TTC549 (cell line): Measurements from ENCODE around the gene STK11.

Experiments used
- FAIRE-seq: peaks from 2 replicates; lab custom pipeline; 2012; peaks lifted over from hg19 to GRCh38; lab: Jason Lieb, UNC

The STK11 gene

GRCh38 chr19:1262623-1263123, 57.1 kb downstream of the STK11 start:
- no peak for FAIRE-seq

DNA sequence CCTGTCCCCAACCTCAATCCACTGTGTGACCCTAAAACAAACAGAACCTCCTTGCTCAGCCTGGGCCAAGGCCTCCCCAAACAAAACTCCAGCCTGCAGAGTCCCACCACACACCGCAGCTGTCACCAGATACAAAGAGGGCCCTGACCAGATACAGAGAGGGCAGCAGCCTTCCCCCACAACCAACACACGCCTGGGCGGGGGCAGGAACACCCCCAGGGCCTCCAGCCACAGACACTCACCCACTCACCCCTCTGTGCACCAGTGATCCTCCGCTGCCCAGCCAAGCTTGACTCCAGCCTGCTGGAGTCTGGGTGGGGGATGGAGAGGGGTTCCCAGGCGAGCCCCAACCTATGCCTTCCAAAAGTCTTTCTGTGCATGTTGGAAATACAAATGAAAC, 57.6 kb downstream of the STK11 start:
- no peak for FAIRE-seq

DNA sequence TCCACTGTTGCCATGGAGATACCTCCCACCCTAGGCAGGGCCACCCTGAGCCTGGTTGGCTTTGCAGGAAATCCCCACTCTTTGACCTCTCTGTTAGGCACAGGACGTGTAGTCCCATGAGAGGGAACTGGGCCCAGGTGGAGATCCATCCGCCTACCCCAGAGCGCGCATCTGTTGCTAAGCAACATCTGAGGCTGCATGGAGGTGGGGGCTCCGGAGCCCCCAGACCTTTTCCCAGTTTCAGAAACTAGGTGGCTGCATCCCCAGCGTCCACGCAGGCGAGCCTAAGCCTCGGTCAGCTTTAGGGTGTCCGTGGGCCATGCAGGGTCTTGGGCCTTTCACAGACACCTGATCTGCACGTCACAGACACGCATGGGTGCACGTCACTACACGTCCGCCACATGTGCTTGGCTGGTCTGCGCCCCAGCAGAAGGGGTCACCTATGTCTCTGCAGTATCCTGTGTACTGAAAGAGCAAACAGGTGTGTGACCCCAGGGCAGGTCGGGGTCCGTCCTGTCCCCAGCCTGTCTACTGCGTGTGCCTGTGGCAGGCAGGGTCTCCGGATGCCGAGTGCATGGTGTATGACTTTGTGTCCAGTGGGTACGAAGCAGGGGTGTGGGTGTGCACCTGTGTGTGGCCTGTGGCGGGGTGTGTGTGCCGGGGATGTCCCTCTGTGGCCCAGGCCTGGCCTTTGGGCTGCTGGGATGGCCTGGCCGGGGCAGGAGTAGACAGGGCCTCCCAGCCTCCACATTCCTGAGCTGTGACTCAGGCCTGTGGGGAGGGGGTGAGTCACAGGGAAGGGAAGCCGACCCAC, 59.4 kb downstream of the STK11 start:
- no peak for FAIRE-seq

- FAIRE-seq: no peak
Measured at GRCh38 chr19:1265615-1266128, 60.1 kb downstream of the STK11 start.

GRCh38 chr19:1266129-1266915, 60.7 kb downstream of the STK11 start:
- no peak for FAIRE-seq

DNA sequence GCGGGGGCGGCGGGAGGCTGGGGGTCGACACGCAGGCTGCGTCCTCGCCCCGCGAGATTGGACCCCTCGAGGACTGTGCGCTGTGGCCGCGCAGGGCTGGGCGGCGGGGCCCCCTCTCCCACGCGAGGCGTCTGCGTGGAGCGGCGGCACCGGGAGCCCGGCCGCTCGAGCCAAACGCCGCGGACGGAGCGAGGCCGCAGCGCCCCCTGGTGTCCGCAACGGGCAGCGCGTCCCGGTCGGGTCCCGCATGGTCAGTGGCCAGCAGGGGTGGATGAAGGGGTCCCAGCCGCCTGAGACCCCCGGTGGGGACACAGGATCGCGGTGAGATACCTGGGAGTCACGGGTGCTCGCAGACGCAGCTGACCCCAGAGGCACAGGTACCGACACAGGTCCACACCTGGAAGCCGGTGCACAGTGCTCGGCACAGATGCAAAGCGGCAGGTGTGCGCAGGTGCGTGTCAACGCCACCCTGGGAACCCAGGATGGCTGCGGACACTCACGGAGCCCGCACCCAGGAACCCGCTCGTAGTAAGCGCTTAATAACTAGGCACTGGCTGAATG, 61.4 kb downstream of the STK11 start:
- FAIRE-seq: no peak

DNA sequence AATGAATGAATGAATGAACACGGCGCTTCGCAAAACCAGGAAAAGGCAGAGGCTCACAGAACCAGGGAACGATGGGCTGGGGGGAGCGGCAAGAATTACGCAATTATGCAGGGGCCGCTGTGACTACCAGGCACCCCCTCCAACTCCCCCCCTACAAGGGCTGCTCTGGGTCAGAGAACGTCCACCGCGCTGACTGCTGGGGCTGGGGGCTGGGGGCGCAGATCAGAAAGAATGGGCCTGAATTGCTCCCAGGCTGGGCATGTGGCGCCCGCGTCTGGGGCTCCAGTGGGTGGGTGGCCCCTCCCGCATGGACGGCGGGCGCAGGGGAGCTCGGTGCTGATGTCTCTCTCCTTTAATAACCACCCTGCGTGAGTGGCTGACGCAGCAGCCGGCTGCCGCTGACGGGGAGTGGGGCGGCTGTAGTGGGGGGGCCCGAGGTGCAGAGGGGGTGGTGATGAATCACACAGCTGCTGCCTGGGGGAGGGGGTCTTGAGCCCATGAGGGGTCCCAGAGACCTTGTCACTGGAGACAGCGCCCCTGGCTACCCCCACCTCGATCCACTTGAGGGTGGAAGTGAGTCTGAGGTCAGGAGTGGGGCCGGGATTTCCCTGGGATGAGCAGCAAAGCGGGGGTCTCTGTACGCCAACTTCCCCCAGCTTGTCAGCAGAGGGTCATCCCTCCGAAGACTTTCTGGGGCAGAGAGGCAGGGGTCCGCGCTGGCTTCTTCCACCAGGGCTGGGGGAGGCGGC, 62.1 kb downstream of the STK11 start:
- FAIRE-seq: no peak

GRCh38 chr19:1268226-1269064, 62.9 kb downstream of the STK11 start:
- no peak for FAIRE-seq

DNA sequence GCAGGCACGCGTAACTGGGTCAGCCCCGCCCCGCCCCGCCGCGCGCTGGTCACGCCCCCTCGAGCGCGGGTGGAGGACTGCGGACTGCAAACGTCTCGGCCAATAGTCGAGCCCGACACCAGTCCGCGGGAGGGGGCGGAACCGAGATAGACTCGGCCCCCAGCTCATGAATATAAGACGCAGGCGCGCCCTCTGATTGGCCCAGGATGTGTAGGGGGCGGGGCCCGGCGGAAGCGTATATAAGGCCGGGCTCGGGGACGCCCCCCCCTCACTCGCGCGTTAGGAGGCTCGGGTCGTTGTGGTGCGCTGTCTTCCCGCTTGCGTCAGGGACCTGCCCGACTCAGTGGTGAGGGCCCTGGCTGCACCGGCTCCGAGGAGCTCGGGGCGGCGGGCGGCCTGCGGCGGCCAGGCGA, 63.5 kb downstream of the STK11 start, which contains the start of gene CIRBP:
CIRBP (plus strand) TSS at position 268 of the 413 bp plus-strand sequence. CDS start 1,602 bp downstream, outside the sequence.
- FAIRE-seq: peak; percentile 80

- no peak for FAIRE-seq
Measured at GRCh38 chr19:1269478-1270212, 64.1 kb downstream of the STK11 start.

GRCh38 chr19:1270213-1270853, 64.8 kb downstream of the STK11 start:
- FAIRE-seq: no peak

DNA sequence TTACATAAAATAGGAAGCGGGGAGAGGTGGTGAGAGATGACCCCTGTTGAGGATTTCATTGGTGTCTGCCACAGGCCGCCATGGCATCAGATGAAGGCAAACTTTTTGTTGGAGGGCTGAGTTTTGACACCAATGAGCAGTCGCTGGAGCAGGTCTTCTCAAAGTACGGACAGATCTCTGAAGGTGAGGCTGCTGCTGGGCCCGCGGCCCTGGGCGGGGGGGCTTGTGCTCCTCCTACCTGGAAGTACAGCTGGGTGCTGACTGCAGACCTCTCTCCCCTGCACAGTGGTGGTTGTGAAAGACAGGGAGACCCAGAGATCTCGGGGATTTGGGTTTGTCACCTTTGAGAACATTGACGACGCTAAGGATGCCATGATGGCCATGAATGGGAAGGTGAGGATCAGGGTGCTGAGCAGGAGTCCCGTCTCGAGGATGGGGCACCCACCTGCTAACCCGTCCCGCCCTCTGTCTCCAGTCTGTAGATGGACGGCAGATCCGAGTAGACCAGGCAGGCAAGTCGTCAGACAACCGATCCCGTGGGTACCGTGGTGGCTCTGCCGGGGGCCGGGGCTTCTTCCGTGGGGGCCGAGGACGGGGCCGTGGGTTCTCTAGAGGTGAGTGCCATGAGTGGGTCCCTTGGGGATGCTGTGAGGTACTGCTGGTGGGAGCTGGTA, 65.4 kb downstream of the STK11 start:
- FAIRE-seq: no peak

DNA sequence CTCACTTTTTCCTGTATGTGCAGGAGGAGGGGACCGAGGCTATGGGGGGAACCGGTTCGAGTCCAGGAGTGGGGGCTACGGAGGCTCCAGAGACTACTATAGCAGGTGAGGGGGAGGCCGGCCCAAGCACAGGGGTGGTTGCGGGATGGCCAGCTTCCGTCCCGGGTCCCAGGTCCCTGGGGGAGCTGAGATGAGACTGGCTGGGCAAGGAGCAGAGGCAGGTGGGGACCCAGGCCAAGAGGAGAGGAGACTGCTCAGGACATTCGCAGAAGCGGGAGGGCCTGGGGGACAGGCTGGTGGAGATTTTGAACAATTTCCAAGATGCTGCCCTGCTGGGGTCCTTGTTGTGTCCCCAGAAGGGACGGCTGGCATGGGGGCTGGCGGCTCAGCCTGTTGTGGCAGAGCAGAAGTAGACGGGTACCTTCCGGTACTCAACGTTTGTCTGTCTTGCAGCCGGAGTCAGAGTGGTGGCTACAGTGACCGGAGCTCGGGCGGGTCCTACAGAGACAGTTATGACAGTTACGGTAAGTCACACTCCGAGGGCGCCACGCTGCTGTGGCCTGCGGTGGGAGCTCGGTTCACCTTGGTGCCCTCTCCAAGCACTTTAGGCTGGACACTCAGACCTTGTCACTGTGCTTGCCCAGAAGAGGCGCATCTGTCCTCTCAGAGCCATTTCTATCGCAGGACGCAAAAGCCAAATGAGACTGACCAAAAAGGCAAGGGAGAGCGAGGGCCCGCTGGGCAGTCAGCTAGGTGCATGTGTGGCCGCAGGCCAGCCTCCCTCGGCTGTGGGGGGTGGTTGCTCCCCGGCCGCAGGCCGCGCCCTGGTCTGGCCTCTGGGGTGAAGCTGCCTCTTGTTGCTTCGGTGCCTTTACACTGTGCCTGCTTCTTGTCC, 66.2 kb downstream of the STK11 start:
- no peak for FAIRE-seq

- no peak for FAIRE-seq
Measured at GRCh38 chr19:1272423-1273262, 67.1 kb downstream of the STK11 start.

DNA sequence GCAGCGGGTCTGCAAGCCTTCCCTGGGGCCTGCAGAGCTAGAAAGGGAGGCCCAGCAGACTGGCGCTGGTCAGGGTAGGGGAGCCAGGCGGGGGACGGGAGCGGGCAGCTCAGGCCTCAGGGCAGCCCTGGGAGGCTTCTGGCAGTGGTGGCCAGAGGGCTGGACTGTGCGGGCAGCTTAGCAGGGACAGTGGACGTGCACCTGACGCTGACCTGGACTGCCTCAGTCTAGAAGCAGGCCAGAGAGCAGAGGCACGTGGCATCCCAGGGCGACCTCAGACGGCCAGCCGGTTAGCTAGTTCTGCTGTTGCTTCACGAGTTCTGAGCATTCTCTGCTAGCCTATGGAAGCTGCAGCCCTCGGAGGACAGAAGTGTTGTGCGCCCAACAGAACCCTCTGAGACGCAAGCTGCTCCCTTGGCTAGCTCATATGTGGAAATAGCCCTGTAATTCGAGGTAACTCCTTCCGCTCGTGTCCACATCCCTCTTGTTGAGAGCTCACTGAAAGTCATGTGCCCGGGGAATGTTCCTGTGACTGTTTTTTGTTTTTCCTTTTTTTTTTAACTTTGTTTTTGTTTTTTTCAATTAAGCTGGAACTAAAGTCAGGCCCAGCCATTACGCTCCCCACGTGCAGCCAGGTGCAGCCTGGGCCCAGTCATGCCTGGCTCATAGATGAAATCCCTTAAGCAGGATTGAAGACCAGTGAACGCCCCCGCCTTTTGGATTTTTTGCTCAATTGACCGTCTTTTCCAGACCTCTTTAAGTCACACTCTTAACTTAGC, 67.9 kb downstream of the STK11 start:
- FAIRE-seq: no peak

- no peak for FAIRE-seq
Measured at GRCh38 chr19:1274081-1274851, 68.7 kb downstream of the STK11 start.
